ENCODE results near the gene WDFY4. TPM values are rescaled to one million over a fixed set of nuclear protein-coding genes. Genes with fewer than 3 reads are reported as not detected.

The WDFY4 gene
- total and polyA plus RNA-seq, 2 donors (not counting 3 experiments of a cell fraction or from before 2014, with no cell fraction given), result 10.1 to 10.2 TPM

GRCh38 chr10:48683868-48684267 lies 805 bp upstream of the WDFY4 start:
- no peak overlapping the region for H3K9ac ChIP-seq (replicated peaks; ENCODE audit: extremely low read depth, insufficient read depth, low read length)
- H3K9me3 ChIP-seq (replicated peaks; ENCODE audit: control insufficient read depth, insufficient read depth, low read length), result no peaks in the 10 kb centered on the region
- no peak overlapping the region for H3K4me3 ChIP-seq (replicated peaks in 1 of 3; ENCODE audit: insufficient read depth in 1 of 3, low read depth in 1 of 3, low read length in 3 of 3)
- ChIA-PET POLR2A (no interaction called here), CTCF (no interaction called here)
- no peak for DNase-seq (ENCODE audit: low read depth, low spot score)
- no peaks in the 10 kb centered on the region for H3K27me3 ChIP-seq (ENCODE audit: control insufficient read depth in 2 of 2, insufficient read depth in 2 of 2, low read length in 2 of 2)
- no peak for FAIRE-seq
- H3K36me3 ChIP-seq (ENCODE audit: control insufficient read depth in 2 of 2, extremely low read depth in 1 of 2, insufficient read depth in 2 of 2, low read length in 2 of 2), result no peaks in the 10 kb centered on the region
- intact Hi-C loops (cut with micrococcal nuclease) (no loop called here), dilution Hi-C loops (cut with MboI; ENCODE audit: extremely low pct_ligation_motif_present, low sequenced_read_pairs) (no loop called here)
- H3K9me1 ChIP-seq (replicated peaks; ENCODE audit: control insufficient read depth, extremely low read depth, insufficient read depth, low read length), result no peaks in the 10 kb centered on the region
- no TSS peak for BruUV-seq (replicated peaks)
- no peak overlapping the region for H3K4me2 ChIP-seq (ENCODE audit: insufficient read depth, low read length)
- no peaks in the 10 kb centered on the region for H3K4me1 ChIP-seq (ENCODE audit: control insufficient read depth, extremely low read depth, insufficient read depth, low read length)
- TF ChIP-seq GATA2 (IDR thresholded peaks at IDR 0.05; ENCODE audit: insufficient read depth, insufficient read length, low read depth, low read length) (no peak), EZH2 (IDR thresholded peaks at IDR 0.05; ENCODE audit: borderline replicate concordance, low read depth, low read length, severe bottlenecking) (no peak), MAX (IDR thresholded peaks at IDR 0.05; ENCODE audit: insufficient read depth, insufficient read length) (no peak), MYC (IDR thresholded peaks at IDR 0.05; ENCODE audit: low read depth, low read length) (no peak), POLR2AphosphoS5 (IDR thresholded peaks at IDR 0.05; ENCODE audit: insufficient read depth, low read depth, low read length) (no peak), POLR2A (IDR thresholded peaks at IDR 0.05; ENCODE audit: low read depth, low read length) (no peak), JUN (IDR thresholded peaks at IDR 0.05; ENCODE audit: borderline replicate concordance, insufficient read depth, insufficient read length, low read depth) (no peak), CTCF (IDR thresholded peaks at IDR 0.05; ENCODE audit: extremely low read depth in 1 of 2, insufficient read depth in 1 of 2, low read depth in 1 of 2, low read length in 2 of 2) (no peak), FOS (IDR thresholded peaks at IDR 0.05; ENCODE audit: borderline replicate concordance, insufficient read depth, low read length) (no peak)
- no peak overlapping the region for H2AFZ ChIP-seq (ENCODE audit: low read depth, low read length)
- no peaks in the 10 kb centered on the region for H3K79me2 ChIP-seq (ENCODE audit: control insufficient read depth, insufficient read depth, low read length)
- H4K20me1 ChIP-seq (replicated peaks; ENCODE audit: control insufficient read depth, extremely low read depth, insufficient read depth, low read length), result no peaks in the 10 kb centered on the region
- no peak overlapping the region for H3K27ac ChIP-seq (ENCODE audit: insufficient read depth, low read depth, low read length)
